B cell (primary cell): ENCODE measurements around the gene TAF4.

Experiments
- EZH2 ChIP-seq: IDR thresholded peaks from 2 replicates; pipeline ENCODE4 v1.6.1; 2012; ENCODE audit warnings: borderline replicate concordance, low read depth, mild to moderate bottlenecking, moderate library complexity, low read length; ENCODE audit not compliant: insufficient read depth, poor library complexity, severe bottlenecking
- TF ChIP-seq, protein P1 (sequence below): fragments of 200-600 bp; IDR thresholded peaks from one replicate; pipeline ENCODE4 v1.8.0; 2022; ENCODE audit warnings: antibody characterized with exemption, mild to moderate bottlenecking

DNA sequence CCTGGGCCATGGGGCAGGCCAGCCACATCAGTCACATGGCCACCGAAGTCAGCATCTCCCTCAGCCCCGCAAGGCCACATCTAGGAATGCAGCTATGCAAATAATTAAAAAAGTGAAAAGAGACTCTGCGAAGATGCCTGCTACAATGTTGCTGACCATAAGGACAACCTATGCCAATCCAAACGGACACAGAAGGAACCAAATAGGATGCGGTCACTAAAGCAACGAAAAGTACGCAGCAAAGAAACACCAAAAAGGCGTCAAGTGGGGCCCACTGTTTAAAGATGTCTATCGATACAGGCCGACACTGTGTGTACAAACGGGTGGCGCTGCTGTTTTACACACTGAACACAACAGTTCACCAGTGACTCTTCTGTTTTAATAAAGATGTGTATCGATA is 56.4 kb downstream of the TAF4 start:
- TF ChIP-seq EZH2: no peak
- TF ChIP-seq, protein P1, sequence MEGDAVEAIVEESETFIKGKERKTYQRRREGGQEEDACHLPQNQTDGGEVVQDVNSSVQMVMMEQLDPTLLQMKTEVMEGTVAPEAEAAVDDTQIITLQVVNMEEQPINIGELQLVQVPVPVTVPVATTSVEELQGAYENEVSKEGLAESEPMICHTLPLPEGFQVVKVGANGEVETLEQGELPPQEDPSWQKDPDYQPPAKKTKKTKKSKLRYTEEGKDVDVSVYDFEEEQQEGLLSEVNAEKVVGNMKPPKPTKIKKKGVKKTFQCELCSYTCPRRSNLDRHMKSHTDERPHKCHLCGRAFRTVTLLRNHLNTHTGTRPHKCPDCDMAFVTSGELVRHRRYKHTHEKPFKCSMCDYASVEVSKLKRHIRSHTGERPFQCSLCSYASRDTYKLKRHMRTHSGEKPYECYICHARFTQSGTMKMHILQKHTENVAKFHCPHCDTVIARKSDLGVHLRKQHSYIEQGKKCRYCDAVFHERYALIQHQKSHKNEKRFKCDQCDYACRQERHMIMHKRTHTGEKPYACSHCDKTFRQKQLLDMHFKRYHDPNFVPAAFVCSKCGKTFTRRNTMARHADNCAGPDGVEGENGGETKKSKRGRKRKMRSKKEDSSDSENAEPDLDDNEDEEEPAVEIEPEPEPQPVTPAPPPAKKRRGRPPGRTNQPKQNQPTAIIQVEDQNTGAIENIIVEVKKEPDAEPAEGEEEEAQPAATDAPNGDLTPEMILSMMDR: no peak
